GF-D8 (cell line): ENCODE measurements around the gene SF3A1.

Source experiments
- DNase-seq: peaks from one replicate; lab custom pipeline; 2025; lab: John Stamatoyannopoulos, UW

SF3A1 gene

DNA sequence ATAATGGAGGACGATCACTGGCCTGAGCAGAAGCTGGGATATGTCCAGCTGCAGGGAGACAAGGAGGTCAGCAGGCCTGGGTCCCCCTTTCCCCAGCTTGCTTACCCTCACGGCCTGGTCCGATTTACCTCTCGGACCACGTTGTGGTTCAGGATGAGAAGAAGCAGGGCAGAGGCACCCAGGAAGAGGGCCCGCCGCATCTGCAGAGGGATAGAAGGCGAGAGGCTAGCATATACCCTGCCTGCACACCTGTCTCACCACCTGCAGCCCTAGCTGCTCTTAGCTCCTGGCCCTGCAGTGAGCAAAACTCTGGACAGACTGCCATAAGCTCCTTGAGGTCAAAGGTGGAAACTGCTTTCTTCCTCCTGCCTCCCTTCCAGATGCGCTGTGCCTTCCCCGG is 29.2 kb upstream of the SF3A1 start:
- no peak for DNase-seq

DNA sequence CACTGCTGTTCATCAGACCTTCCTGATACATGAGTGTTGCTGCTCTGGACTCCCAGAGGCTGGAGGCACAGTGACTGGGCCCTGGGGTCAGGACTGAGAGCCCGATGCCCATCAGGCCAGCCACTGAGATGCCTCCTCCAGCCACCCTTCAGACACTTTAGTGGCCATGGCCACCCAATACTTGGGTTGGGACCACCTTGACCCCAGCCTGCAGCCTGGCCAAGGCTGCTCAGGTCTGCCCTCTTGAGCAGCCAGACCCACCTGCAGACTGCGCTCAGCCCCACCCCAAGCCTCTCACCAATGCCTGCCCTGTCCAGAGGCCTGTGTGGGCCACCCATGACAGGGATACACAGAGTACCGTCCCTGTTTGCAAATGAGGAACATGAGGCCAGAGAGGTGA is 26.4 kb upstream of the SF3A1 start:
- no peak for DNase-seq

DNA sequence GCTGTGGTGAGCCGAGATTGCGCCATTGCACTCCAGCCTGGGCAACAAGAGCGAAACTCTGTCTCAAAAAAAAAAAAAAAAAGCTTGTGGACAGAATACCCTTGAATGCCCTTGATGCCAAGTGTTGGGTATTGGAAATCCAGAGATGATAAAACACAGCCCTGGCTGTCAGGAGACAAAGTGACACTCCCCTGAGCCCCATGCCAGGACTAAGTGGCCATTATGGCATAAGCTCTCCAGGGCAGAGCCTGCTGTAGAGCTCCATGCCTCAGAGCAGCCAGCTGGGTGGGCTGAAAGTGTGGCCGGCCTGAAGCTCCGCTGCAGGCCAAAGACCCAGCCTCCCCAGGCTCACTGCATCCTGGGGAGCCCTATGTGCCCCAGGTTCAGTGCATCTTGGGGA is 25.6 kb upstream of the SF3A1 start:
- no peak for DNase-seq

DNA sequence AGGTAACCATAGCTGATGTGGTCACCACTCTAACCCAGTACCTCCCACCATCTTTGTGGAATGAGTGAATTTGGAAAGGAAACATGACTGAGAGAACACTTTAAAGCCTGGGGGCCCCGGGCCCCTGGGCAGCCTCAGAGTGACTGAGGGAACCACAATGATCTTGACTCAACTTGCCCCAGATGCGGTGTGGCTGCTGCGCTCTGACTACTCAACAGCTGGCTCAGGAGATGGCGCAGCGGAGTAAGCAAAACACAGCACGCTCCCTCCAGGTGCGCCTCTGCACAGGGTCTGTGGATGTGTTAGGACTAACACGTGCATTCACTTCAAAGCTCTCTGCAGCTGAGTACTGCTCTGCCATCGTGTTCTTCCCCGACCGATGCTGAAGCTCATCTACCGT is 24.6 kb upstream of the SF3A1 start:
- DNase-seq, result no peak

DNA sequence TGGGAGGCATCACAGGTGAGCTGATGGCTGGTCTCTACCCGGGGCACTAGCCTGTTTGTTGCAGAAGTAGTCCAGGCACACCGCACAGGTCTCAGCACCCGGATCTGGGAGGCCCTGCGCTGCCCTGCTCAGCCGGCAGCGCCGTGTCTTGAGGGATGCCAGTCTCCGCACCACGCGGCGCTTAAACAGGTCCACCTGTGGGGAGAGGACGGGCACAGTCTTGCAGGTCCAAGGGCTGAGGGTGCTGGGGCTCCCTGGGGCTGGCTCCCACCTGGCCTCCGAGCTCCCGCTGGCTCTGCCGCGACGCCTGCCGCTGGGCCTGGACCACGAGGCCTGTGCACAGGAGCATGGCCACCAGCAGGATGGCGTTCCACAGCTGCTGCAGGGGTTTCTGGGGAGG is 23.3 kb upstream of the SF3A1 start:
- DNase-seq, result no peak

DNA sequence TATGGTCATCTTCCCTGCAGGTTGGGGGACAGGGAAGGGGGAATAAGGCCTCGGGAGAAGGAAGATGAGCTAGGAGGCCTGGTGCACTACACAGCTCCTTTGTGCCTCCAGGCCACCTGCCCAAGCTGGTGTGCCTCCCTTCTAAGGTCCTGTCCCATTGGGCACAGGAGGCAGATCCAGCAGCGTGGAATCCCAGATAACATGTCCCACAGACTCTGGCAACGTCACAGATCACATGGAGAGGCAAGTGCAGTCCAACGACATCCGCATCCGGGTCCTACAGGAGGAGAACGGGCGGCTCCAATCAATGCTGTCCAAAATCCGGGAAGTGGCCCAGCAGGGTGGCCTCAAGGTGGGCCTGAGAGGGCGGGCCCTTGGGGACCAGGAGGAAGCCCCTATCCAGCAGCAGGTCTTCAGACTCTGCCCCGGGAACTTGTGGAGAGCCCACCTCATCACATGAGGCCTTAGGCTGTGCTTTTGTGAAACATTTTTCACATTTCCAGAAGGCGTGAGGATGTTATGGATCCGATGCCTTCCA is 18.7 kb upstream of the SF3A1 start:
- DNase-seq, result no peak

DNA sequence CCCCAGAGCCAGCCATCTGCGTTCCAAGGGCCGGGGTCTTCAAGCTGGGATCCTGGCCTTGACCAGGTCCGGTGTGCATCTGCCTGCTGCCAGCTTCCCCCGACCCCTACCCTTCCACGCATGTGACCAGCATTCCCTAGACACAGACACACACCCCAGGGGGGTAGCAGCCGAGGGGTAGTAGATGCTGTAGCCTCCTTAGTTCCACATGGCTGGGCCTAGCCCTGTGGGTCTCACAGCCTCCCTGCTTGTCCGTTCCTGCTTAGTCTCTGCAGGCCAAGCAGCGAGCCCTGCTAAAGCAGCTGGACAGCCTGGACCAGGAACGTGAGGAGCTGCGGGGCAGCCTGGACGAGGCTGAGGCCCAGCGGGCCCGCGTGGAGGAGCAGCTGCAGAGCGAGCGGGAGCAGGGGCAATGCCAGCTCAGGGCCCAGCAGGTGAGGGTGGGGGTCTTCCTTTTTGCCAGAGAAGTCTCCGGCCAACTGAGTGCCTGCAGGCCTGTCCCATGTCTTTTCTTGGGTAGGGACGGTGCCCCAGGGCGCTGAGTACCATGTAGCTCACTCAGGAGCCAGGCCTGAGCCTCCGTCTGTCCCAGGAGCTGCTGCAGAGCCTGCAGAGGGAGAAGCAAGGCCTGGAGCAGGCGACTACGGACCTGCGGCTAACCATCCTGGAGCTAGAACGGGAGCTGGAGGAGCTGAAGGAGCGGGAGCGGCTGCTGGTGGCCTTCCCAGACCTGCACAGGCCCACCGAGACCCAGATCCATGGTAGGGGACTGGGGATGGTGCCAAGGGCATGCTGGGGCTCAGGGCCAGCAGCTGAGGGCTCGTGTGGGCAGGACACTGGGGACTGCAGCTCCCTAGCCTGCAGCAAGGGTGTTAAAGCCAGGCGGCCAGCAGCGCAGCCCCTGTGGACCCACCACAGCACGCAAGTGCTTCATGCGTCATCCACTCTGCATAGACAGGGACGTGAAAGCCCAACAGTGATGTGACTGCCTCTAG is 16.9 kb upstream of the SF3A1 start:
- DNase-seq, result no peak

DNA sequence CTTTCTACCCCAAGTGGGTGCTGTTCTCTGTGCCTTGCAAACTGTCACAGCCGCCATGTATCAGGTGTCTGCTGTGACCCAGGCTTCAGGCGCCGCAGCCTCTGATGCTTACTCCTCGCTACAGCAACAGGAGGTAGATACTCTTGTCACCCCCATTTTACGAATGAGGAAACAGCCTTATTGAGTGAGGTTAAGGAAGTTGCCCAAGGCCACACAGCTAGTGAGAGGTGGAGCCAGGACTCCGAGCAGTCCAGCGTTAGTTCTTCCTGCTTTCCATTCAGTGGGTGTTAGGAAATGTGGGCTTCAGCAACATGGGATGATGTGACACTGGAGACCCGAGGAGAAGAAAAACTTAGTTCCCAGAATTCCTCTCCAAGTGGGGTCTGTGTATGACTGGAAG is 16.2 kb upstream of the SF3A1 start:
- peak; percentile 83 for DNase-seq

DNA sequence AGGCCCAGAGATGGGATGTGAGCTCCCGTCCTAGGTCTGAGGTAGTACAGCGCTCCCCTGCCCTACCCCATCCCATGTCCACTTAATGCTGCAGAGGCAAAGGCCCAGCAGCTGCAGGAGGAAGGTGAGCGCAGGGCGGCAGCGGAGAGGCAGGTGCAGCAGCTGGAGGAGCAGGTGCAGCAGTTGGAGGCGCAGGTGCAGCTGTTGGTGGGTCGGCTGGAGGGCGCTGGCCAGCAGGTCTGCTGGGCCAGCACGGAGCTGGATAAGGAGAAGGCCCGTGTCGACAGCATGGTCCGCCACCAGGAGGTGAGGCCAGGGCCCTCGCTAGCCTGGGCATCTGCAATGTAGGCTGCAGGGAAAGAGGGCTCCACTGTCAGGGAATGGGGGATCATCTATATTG is 15.3 kb upstream of the SF3A1 start:
- no peak for DNase-seq

DNA sequence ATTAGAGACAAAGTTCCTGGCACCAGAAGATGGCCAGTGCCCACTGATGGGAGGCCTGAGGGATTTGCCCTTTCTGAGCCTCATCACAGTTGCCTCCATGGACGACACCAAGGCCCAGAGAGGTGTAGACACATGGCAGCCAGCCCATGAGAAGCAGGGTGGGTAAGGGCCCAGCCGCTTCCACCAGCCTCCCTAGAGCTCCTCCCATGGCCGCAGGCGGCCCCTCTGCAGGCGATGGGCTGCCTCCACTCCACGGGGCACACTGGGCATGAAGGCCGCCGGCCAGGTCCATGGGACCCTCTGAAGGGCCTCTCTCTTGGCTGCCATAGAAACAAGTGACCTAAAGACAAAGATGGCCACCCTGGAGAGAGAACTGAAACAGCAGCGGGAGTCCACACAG is 14.6 kb upstream of the SF3A1 start:
- no peak for DNase-seq

DNA sequence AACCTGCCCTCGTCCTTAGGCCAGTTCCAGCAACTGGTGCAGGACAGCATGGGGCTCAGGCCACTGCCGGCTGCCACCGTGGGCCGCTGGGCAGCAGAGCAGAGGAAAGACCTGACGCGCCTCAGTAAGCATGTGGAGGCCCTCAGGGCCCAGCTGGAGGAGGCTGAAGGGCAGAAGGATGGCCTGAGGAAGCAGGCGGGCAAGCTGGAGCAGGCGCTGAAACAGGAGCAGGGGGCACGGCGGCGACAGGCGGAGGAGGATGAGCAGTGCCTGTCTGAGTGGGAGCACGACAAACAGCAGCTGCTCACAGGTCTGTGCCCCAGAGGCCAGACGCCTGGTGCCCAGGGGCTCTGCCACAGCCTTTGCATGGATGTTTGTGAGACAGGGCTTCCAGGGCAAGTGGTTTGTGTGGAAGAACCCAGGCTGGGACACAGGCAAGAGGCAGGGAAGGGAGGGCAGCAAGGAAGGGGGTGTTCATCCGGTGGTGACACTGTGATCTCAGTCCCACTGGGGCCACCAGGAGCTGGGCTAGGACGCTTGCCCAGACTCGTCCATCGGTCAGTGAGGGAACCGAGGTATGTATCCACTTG is 14.0 kb upstream of the SF3A1 start:
- no peak for DNase-seq

DNA sequence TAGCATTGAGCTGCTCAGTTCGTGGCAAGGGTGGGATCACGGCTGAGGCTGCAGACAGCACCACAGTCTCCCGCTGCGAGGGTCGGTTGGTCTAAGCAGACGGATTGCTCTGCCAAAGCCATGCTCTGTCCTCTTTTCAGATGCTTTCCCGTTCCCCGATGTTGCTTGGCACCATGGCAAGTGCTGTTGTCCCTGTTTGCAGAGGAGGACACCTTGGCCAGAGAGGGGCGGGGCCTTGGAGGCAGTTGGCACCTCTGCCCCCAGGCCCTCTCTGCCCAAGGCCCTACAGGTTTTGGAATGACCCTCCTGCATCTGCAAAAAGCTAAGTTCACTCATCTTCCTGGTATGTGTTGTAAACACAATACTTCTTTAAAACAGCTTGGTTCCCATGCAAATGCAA is 11.7 kb upstream of the SF3A1 start:
- DNase-seq, result no peak

DNA sequence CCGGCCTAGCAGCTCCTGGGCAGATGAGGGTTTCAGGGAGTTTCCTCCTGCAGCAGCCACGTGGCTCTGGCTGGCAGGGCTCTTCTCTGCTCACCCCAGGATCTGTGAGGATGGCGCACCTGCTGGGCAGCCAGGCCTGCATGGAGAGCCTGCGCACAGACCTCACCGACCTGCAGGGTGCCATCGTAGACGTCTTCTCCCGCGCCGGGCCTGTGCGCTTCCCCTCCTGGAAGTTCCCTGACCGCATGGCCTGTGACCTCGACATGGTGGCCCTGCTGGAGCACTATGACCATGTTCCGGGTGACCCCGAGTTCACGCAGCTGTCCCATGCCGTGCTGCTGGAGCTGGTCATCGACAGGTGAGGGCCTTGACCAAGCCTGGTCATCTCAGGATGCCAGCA is 9.2 kb upstream of the SF3A1 start:
- DNase-seq, result no peak

DNA sequence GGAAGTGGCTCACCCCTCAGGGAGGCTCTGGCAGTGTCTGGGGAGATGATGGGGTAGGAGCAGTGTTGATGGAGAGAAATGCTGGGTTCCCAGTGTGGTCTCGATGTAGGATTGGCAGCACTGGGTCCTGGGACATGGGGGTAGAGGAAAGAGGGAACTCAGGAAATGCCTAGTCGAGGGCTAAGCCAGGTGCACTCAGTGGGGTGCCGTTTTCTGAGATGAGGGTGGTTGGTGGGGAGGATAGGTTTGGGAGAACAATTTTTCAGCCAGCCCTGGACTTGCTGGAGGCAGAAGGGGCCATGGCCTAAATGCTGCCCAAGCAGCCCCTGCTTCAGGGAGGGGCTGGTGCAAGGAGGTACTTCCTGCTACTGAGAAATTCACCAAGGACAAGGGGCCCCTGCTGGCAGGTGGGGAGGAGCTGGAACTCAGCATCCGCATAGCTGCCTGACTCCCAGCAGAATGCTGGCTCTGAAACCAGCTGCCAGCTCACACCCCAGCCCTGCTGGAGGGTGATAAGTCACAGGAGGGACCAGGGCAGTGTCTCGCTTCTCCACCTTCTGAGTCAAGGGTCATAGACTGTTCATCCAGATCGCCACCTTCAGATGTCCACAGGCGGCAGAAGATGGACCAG is 6.1 kb upstream of the SF3A1 start:
- no peak for DNase-seq

DNA sequence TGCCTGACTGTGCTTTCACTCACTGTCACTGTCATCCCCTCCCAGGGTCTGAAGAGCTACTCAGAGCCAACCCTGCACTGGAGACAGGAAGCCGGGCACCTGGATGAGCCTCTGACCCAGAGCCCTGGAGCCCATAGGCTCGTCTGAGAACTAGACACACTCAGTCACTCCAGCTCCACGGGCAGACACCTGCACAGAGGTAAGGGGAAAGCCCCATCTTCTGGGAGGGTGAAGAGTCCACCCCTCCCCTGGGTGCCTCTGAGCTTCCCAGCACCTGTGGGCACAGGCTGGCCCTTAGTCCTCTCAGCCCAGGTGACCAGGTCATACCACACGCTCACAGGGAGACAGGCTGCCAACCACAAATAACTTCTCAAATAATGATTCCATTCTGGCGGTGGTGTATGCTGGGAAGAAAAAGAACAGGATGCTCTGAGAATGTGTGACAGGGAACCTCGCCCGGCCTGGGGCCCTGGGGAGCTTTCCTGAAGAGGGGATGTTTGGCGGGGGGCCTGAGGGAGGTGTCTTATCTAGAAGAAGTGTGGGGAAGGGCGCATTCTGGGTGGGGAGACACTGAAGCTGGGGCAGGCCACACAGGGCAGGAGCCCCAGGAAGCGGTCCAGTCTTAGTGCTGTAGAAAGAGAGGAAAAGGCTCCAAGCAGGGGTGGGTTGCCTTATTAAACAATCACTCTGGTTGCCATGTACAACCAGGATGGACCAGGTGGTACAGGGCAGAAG is 5.4 kb upstream of the SF3A1 start:
- DNase-seq, result no peak

DNA sequence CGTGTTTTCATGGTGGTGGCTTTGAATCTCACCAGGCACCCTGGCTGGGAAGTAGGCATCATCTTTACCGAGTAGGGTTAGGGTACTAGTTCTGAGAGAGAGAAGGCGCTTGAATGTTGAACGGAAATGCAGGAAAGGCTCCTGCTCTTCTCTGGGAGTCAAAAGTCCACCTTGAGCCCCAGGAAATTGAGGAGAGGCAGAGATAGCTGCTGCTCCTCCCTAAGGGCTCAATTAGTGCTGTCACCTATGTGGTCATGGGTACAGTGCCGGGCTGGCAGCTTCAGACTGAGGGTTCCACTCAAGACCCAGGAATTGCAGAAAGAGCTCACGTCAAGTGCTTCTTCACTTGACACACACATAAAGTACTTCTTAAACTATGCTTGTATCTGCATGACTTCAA is 1.8 kb upstream of the SF3A1 start:
- DNase-seq, result no peak

DNA sequence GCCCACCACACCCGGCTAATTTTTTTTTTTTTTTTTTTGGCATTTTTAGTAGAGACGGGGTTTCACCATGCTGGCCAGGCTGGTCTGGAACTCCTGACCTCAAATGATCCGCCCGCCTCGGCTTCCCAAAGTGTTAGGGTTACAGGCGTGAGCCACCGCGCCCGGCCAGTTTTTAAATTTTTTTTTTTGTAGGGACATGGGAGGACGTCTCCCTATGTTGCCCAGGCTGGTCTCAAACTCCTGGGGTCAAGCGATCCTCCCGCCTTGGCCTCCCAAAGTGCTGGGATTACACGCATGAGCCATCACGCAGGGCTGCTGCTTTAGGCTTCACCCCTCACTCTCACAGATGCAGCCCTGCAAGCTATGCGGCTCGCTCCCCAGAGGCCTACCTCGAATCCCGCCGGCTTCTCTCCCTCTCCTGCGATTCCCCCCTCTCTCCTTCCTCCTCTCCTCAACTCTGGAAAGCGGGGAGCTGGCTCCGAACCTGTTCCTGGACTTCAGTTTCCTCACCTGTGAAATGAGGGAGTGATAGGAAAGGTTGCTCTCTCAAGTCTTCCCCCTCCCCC is 1.0 kb upstream of the SF3A1 start:
- DNase-seq, result no peak

DNA sequence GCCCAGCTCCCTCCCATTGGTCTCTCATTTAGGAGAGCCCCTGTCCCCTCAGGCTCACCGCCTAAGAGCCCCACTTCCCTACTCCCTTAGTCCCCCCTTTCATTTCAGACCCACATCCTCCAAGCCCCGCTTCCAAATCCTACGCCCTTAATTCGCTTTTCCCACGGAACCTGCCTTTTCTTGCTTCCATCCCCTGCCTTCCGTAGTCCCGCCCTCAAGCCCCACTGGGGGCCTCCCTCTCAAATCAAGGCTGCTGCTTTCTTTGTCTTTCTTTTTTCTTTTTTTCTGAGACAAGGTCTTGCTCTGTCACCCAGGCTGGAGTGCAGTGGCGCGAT is 509 bp upstream of the SF3A1 start:
- no peak for DNase-seq

DNA sequence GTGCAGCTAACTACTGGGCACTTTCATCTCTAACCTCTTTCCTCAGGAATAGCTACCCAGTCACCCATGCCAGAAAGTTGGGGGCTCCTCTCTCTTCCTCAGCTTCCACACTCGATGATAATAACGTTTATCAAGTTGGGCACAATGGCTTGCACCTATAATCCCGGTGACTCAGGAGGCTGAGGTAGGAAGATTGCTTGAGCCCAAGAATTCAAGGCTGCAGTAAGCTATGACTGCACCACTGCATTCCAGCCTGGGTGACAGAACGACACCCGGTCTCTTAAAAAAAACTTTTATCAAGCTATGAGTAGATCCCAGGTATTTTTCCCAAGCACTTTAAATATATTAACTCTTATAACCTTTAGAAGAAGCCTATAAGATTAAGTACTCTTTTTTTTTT is 2.0 kb downstream of the SF3A1 start:
- no peak for DNase-seq

DNA sequence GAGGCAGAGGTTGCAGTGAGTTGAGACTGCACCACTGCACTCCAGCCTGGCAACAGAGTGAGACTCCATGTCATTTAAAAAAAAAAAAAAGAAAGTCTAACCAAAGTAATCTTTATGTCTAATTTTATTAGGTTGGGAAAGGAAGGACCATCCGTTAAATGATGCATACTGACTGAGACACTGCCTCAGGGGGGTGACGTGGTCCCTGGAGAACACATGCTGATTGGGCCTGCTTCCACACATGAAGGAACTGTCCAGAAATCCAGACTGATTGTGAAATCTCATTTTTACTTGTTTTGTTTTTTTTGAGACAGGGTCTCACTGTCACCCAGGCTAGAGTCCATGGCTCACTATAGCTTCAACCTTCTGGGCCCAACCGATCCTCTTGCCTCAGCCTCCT is 5.5 kb downstream of the SF3A1 start:
- DNase-seq, result no peak

DNA sequence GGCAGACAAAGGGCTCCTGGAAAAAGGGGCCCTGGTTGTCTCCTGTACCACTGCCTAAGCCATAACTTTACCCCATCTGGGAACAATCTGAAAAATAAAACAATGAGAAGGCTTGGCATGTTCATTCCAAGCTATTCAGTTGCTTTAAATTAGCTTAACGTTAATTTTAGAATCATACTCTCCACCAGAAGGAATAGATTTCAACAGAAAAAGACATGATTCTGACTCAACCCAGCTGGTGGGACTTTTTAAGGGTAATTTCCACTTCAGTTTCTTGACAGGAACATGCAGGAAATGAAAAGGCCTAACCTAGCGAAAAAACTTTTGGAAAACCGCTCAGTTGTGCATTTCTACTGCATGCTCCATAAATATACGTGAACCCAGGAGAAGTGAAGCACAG is 7.9 kb downstream of the SF3A1 start:
- no peak for DNase-seq

DNA sequence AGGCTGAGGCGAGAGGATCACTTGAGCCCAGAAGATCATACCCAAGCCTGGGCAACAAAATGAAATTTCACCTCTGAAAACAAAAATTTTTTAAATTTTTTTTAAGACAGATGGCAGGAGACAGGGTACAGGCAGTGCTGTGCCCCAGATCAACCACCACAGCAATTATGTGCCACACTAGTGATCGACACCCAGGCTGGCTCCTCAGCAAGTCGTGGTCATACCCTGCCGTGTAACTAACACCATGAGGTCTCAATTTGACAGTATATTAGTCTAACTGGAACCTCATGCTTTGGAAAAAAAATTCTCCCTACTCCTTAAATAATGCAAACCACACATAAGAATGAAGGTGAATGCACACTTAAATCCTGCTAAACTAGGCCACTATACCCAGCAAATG is 8.3 kb downstream of the SF3A1 start:
- DNase-seq, result no peak
